BLaER1 (cell line): Measurements from ENCODE around the gene CCDC170.
A peak's percentile ranks its signal among the peaks of the same experiment; 100 is the strongest.

Source experiments
- H3K27ac ChIP-seq: shearing (Covaris generic); formaldehyde crosslinking; 2 replicates; pipeline ENCODE4 v1.8.1; 2022
- H3K27me3 ChIP-seq: shearing (Covaris generic); formaldehyde crosslinking; 2 replicates; pipeline ENCODE4 v1.8.1; 2022
- H3K36me3 ChIP-seq: shearing (Covaris generic); formaldehyde crosslinking; 2 replicates; pipeline ENCODE4 v1.8.1; 2022
- H3K4me1 ChIP-seq: shearing (Covaris generic); formaldehyde crosslinking; 2 replicates; pipeline ENCODE4 v1.8.1; 2022
- H3K4me2 ChIP-seq: shearing (Covaris generic); formaldehyde crosslinking; 2 replicates; pipeline ENCODE4 v1.8.1; 2022
- H3K4me3 ChIP-seq: shearing (Covaris generic); formaldehyde crosslinking; 2 replicates; pipeline ENCODE4 v1.8.1; 2022
- H3K9ac ChIP-seq: shearing (Covaris generic); formaldehyde crosslinking; 2 replicates; pipeline ENCODE4 v1.8.1; 2022
- H3K9me3 ChIP-seq: shearing (Covaris generic); formaldehyde crosslinking; 2 replicates; pipeline ENCODE4 v1.8.1; 2022
- H4K20me1 ChIP-seq: shearing (Covaris generic); formaldehyde crosslinking; 2 replicates; pipeline ENCODE4 v1.8.1; 2022
- Cebpa-rat ChIP-seq: shearing (Covaris generic); IDR thresholded peaks from 2 replicates; pipeline ENCODE4 v1.8.1; 2022

The CCDC170 gene

GRCh38 chr6:151461673-151462072 is 32.1 kb upstream of the CCDC170 start:
- H3K27me3 ChIP-seq, result no peaks in the 10 kb centered on the region
- H3K4me1 ChIP-seq, result peaks cover 4% of the 10 kb centered on the region
- H3K9me3 ChIP-seq, result no peaks in the 10 kb centered on the region
- peaks cover 55% of the 10 kb centered on the region for H3K36me3 ChIP-seq
- no peaks in the 10 kb centered on the region for H4K20me1 ChIP-seq
- H3K4me2 ChIP-seq, result no peak overlapping the region
- no peak overlapping the region for H3K27ac ChIP-seq
- no peak overlapping the region for H3K9ac ChIP-seq
- no peak overlapping the region for H3K4me3 ChIP-seq
- TF ChIP-seq Cebpa-rat, result no peak

GRCh38 chr6:151464702-151465101 is 29.1 kb upstream of the CCDC170 start:
- Histone ChIP-seq H3K9ac (no peak overlapping the region), H4K20me1 (no peaks in the 10 kb centered on the region), H3K27ac (no peak overlapping the region), H3K4me3 (no peak overlapping the region), H3K27me3 (no peaks in the 10 kb centered on the region), H3K9me3 (no peaks in the 10 kb centered on the region), H3K4me2 (no peak overlapping the region), H3K36me3 (peaks cover 59% of the 10 kb centered on the region), H3K4me1 (no peaks in the 10 kb centered on the region; the same call in 1 of the 2 replicates)
- no peak for TF ChIP-seq Cebpa-rat

- Histone ChIP-seq H3K27ac (no peak overlapping the region), H3K9me3 (no peaks in the 10 kb centered on the region), H3K27me3 (no peaks in the 10 kb centered on the region), H4K20me1 (no peaks in the 10 kb centered on the region), H3K4me2 (no peak overlapping the region), H3K4me3 (no peak overlapping the region), H3K9ac (no peak overlapping the region), H3K4me1 (no peaks in the 10 kb centered on the region; the same call in 1 of the 2 replicates), H3K36me3 (no peaks in the 10 kb centered on the region)
- TF ChIP-seq Cebpa-rat, result no peak
Measured at GRCh38 chr6:151475653-151476523, 17.9 kb upstream of the CCDC170 start.

GRCh38 chr6:151477726-151478125 is 16.1 kb upstream of the CCDC170 start:
- Histone ChIP-seq H3K9ac (no peak overlapping the region), H3K4me1 (peaks cover 16% of the 10 kb centered on the region), H3K27ac (no peak overlapping the region), H3K36me3 (no peaks in the 10 kb centered on the region), H3K4me2 (no peak overlapping the region), H3K27me3 (no peaks in the 10 kb centered on the region), H3K9me3 (no peaks in the 10 kb centered on the region), H4K20me1 (no peaks in the 10 kb centered on the region), H3K4me3 (no peak overlapping the region)
- no peak for TF ChIP-seq Cebpa-rat

GRCh38 chr6:151478670-151479069 is 15.1 kb upstream of the CCDC170 start:
- no peaks in the 10 kb centered on the region for H3K36me3 ChIP-seq
- no peak overlapping the region for H3K4me3 ChIP-seq
- H3K9me3 ChIP-seq, result 0 out of 2 replicates have a peak, but pooled peaks cover 3% of the 10 kb centered on the region
- no peak overlapping the region for H3K27ac ChIP-seq
- H3K4me1 ChIP-seq, result peaks cover 18% of the 10 kb centered on the region
- no peak overlapping the region for H3K4me2 ChIP-seq
- no peaks in the 10 kb centered on the region for H4K20me1 ChIP-seq
- TF ChIP-seq Cebpa-rat, result no peak
- H3K27me3 ChIP-seq, result no peaks in the 10 kb centered on the region
- H3K9ac ChIP-seq, result no peak overlapping the region

GRCh38 chr6:151481786-151482185 is 12.0 kb upstream of the CCDC170 start:
- Histone ChIP-seq H3K9ac (peak overlapping the region; percentile 61), H3K9me3 (0 out of 2 replicates have a peak, but pooled peaks cover 4% of the 10 kb centered on the region), H3K27me3 (no peaks in the 10 kb centered on the region), H3K4me3 (no peak overlapping the region), H4K20me1 (no peaks in the 10 kb centered on the region), H3K27ac (peak overlapping the region; percentile 49), H3K4me2 (peak overlapping the region; percentile 68), H3K4me1 (peaks cover 18% of the 10 kb centered on the region), H3K36me3 (no peaks in the 10 kb centered on the region)
- TF ChIP-seq Cebpa-rat, result no peak

GRCh38 chr6:151482290-151482689 is 11.5 kb upstream of the CCDC170 start:
- Histone ChIP-seq H3K36me3 (no peaks in the 10 kb centered on the region), H3K27ac (peak overlapping the region; percentile 20; the same call in 1 of the 2 replicates), H3K4me2 (peak overlapping the region; percentile 29), H4K20me1 (no peaks in the 10 kb centered on the region), H3K9ac (no peak overlapping the region), H3K9me3 (0 out of 2 replicates have a peak, but pooled peaks cover 4% of the 10 kb centered on the region), H3K4me3 (no peak overlapping the region), H3K4me1 (peaks cover 18% of the 10 kb centered on the region), H3K27me3 (no peaks in the 10 kb centered on the region)
- no peak for TF ChIP-seq Cebpa-rat

GRCh38 chr6:151483994-151484393 is 9.8 kb upstream of the CCDC170 start:
- Histone ChIP-seq H3K9me3 (0 out of 2 replicates have a peak, but pooled peaks cover 4% of the 10 kb centered on the region), H4K20me1 (no peaks in the 10 kb centered on the region), H3K27me3 (no peaks in the 10 kb centered on the region), H3K36me3 (no peaks in the 10 kb centered on the region), H3K27ac (no peak overlapping the region), H3K4me2 (no peak overlapping the region), H3K4me1 (peaks cover 18% of the 10 kb centered on the region), H3K4me3 (no peak overlapping the region), H3K9ac (no peak overlapping the region)
- no peak for TF ChIP-seq Cebpa-rat

GRCh38 chr6:151488226-151488625 is 5.6 kb upstream of the CCDC170 start:
- Histone ChIP-seq H3K36me3 (no peaks in the 10 kb centered on the region), H3K27me3 (no peaks in the 10 kb centered on the region), H3K27ac (no peak overlapping the region), H3K9me3 (peaks cover 6% of the 10 kb centered on the region), H3K4me3 (no peak overlapping the region), H4K20me1 (no peaks in the 10 kb centered on the region), H3K9ac (no peak overlapping the region), H3K4me2 (no peak overlapping the region), H3K4me1 (no peaks in the 10 kb centered on the region)
- no peak for TF ChIP-seq Cebpa-rat

- H4K20me1 ChIP-seq, result no peaks in the 10 kb centered on the region
- no peak overlapping the region for H3K4me3 ChIP-seq
- H3K27me3 ChIP-seq, result peaks cover 13% of the 10 kb centered on the region
- no peak for TF ChIP-seq Cebpa-rat
- no peaks in the 10 kb centered on the region for H3K4me1 ChIP-seq
- no peak overlapping the region for H3K4me2 ChIP-seq
- no peak overlapping the region for H3K27ac ChIP-seq
- H3K36me3 ChIP-seq, result no peaks in the 10 kb centered on the region
- H3K9me3 ChIP-seq, result peaks cover 18% of the 10 kb centered on the region
- H3K9ac ChIP-seq, result no peak overlapping the region
Measured at GRCh38 chr6:151490996-151491395, 2.8 kb upstream of the CCDC170 start.
